T-helper 1 cell treated with Interleukin-12 subunit alpha and Interleukin-12 subunit beta and Interleukin-4 antibody, amounts not matched to agents 30 ng/mL and 1 ng/mL, for 36 hours (primary cell): Measurements from ENCODE around the gene CARM1. TPM values are rescaled to one million over a fixed set of nuclear protein-coding genes. Genes with fewer than 3 reads are reported as not detected.

Source experiments
- intact Hi-C: fragments of 100-400 bp; cut with micrococcal nuclease; formaldehyde crosslinking; loops from one replicate; pipeline ENCODE4 v1.15.1; 2024
- total RNA-seq: library from RNA; stranded (reverse); gene quantifications from 2 replicates; pipeline ENCODE4 v1.2.3, GENCODE V29; 2022

The CARM1 gene
- total RNA-seq = 44.2 and 44.6 TPM in 2 replicates

GRCh38 chr19:10870955-10871603, at the start of gene CARM1:
CARM1 (plus strand) TSS chr19:10871553; CDS start chr19:10871703, 150 bp downstream.
- intact Hi-C loops = loop anchor here (1.0 to 2.0 kb wide), 12 partner anchors 8 to 475 kb away; partner anchors contain the start of genes CCDC159, ILF3, KEAP1 and KRI1

- intact Hi-C loops = no loop called here
Observed at GRCh38 chr19:10823690-10824089, 47.7 kb upstream of the CARM1 start.

GRCh38 chr19:10826231-10826630, 45.1 kb upstream of the CARM1 start:
- intact Hi-C loops = no loop called here

GRCh38 chr19:10826846-10827245, 44.5 kb upstream of the CARM1 start:
- intact Hi-C loops = no loop called here

GRCh38 chr19:10828981-10829821, 42.2 kb upstream of the CARM1 start:
- intact Hi-C loops = no loop called here

GRCh38 chr19:10829967-10830366, 41.4 kb upstream of the CARM1 start:
- intact Hi-C loops = loop anchor here (10.0 kb wide), 1 partner anchor 355 kb away; no protein-coding TSS in a partner anchor

GRCh38 chr19:10830370-10830769, 41.0 kb upstream of the CARM1 start:
- intact Hi-C loops = loop anchor here (10.0 kb wide), 1 partner anchor 356 kb away; no protein-coding TSS in a partner anchor

- intact Hi-C loops = loop anchor here (10.0 kb wide), 1 partner anchor 356 kb away; no protein-coding TSS in a partner anchor
Observed at GRCh38 chr19:10830931-10831779, 40.2 kb upstream of the CARM1 start.

- intact Hi-C loops = loop anchor here (10.0 kb wide), 1 partner anchor 357 kb away; no protein-coding TSS in a partner anchor
Observed at GRCh38 chr19:10831987-10832938, 39.1 kb upstream of the CARM1 start.

GRCh38 chr19:10832939-10833296, 38.4 kb upstream of the CARM1 start:
- intact Hi-C loops = loop anchor here (10.0 kb wide), 1 partner anchor 358 kb away; no protein-coding TSS in a partner anchor

- intact Hi-C loops = loop anchor here (1.0 to 10.0 kb wide), 4 partner anchors 134 to 360 kb away; partner anchors contain the start of genes KEAP1, KRI1 and QTRT1
Observed at GRCh38 chr19:10835089-10835753, 36.1 kb upstream of the CARM1 start.

- intact Hi-C loops = loop anchor here (1.0 to 10.0 kb wide), 12 partner anchors 28 to 503 kb away; partner anchors contain the start of genes CARM1, KEAP1, KRI1 and QTRT1
Observed at GRCh38 chr19:10835754-10836478, 35.4 kb upstream of the CARM1 start, which contains the start of gene TMED1. TMED1 (minus strand) TSS chr19:10836212; CDS start chr19:10836191, 21 bp downstream.

- intact Hi-C loops = loop anchor here (1.0 to 10.0 kb wide), 10 partner anchors 28 to 503 kb away; partner anchors contain the start of genes CARM1, KEAP1, RAVER1 and TIMM29
Observed at GRCh38 chr19:10836479-10837330, 34.6 kb upstream of the CARM1 start.

GRCh38 chr19:10837649-10838048, 33.7 kb upstream of the CARM1 start:
- intact Hi-C loops = loop anchor here (5.0 to 10.0 kb wide), 2 partner anchors 335 to 363 kb away; partner anchors contain the start of gene KEAP1

- intact Hi-C loops = loop anchor here (5.0 to 10.0 kb wide), 2 partner anchors 336 to 364 kb away; partner anchors contain the start of gene KEAP1
Observed at GRCh38 chr19:10838377-10838776, 33.0 kb upstream of the CARM1 start.

- intact Hi-C loops = loop anchor here (5.0 to 10.0 kb wide), 2 partner anchors 337 to 365 kb away; partner anchors contain the start of gene KEAP1
Observed at GRCh38 chr19:10839114-10840050, 32.0 kb upstream of the CARM1 start.
